Measurements from ENCODE around the gene TRABD2B.

GRCh38 chr1:47722101-47722500, 275.1 kb downstream of the TRABD2B start:
- TF ChIP-seq EZH2phosphoT487 (IDR thresholded peaks at IDR 0.05; ENCODE audit: insufficient read depth, low read depth), result no peak
- no peak for TF ChIP-seq EZH2 (IDR thresholded peaks at IDR 0.05; ENCODE audit: insufficient read depth, poor library complexity, severe bottlenecking)

Measured in GM23248 (cell line).